ENCODE data around the gene COA5. TPM values are rescaled to one million over a fixed set of nuclear protein-coding genes. Genes with fewer than 3 reads are reported as not detected.
"Not testable (repeated sequence)": the region's sequence is repeated elsewhere in the genome, so short reads cannot be mapped to it uniquely, and the experiment has no call there.

Gene COA5
- polyA plus RNA-seq, 2 donors = 16.7 to 43.0 TPM

DNA sequence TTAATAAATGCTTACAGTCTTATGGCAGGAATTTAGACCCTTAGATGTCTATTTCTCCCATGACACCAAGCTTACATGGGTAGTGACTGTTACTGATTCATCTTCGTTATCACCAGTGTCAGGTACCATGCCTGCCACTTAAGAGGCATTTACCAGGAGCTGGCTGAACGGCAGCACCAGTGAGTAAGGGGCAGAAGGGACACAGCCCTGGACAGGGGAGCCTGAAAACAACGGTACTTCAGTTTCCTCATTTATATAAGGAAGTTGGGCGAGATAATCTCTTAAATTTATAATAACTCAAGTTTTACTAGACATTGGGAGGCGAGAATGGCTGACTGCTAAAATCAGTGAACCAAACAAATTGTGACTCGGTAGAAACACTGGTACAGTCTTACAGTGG is 1.2 kb downstream of the COA5 start:
- Histone ChIP-seq H3K27me3 (ENCODE audit: control insufficient read depth in 1 of 2, insufficient read depth in 2 of 2, low read length in 2 of 2) (no peaks in the 10 kb centered on the region), H3K4me3 (ENCODE audit: low read depth in 1 of 2, low read length in 2 of 2) (peak overlapping the region in 1 of 2 donors; percentile 99), H3K4me1 (ENCODE audit: control insufficient read depth in 2 of 2, insufficient read depth in 2 of 2, low read length in 1 of 2) (peaks cover 5% of the 10 kb centered on the region in 2 donors), H3K36me3 (ENCODE audit: control insufficient read depth in 2 of 2, insufficient read depth in 2 of 2, low read length in 1 of 2) (no peaks in the 10 kb centered on the region), H3K27ac (ENCODE audit: low read depth in 2 of 2, low read length in 1 of 2) (no peak overlapping the region), H3K9me3 (ENCODE audit: control insufficient read depth in 2 of 2, insufficient read depth in 1 of 2, low read depth in 1 of 2, low read length in 1 of 2) (no peaks in the 10 kb centered on the region)
- WGBS, 2 donors = 47 to 63% methylated on average over 6 of the region's 6 CpGs

GRCh38 chr2:98606431-98606830 is 1.9 kb downstream of the COA5 start:
- no peak overlapping the region for H3K27ac ChIP-seq (ENCODE audit: low read depth in 2 of 2, low read length in 1 of 2)
- H3K27me3 ChIP-seq (ENCODE audit: control insufficient read depth in 1 of 2, insufficient read depth in 2 of 2, low read length in 2 of 2) = no peaks in the 10 kb centered on the region
- H3K9me3 ChIP-seq (ENCODE audit: control insufficient read depth in 2 of 2, insufficient read depth in 1 of 2, low read depth in 1 of 2, low read length in 1 of 2) = no peaks in the 10 kb centered on the region
- no peak overlapping the region for H3K4me3 ChIP-seq (ENCODE audit: low read depth in 1 of 2, low read length in 2 of 2)
- no peaks in the 10 kb centered on the region for H3K36me3 ChIP-seq (ENCODE audit: control insufficient read depth in 2 of 2, insufficient read depth in 2 of 2, low read length in 1 of 2)
- WGBS, 2 donors = 76 to 88% methylated on average over 7 of the region's 7 CpGs
- peaks cover 5% of the 10 kb centered on the region in 2 donors for H3K4me1 ChIP-seq (ENCODE audit: control insufficient read depth in 2 of 2, insufficient read depth in 2 of 2, low read length in 1 of 2)

GRCh38 chr2:98605076-98605475 is 3.2 kb downstream of the COA5 start:
- Histone ChIP-seq H3K27ac (ENCODE audit: low read depth in 2 of 2, low read length in 1 of 2) (no peak overlapping the region), H3K4me3 (ENCODE audit: low read depth in 1 of 2, low read length in 2 of 2) (no peak overlapping the region), H3K36me3 (ENCODE audit: control insufficient read depth in 2 of 2, insufficient read depth in 2 of 2, low read length in 1 of 2) (no peaks in the 10 kb centered on the region), H3K4me1 (ENCODE audit: control insufficient read depth in 2 of 2, insufficient read depth in 2 of 2, low read length in 1 of 2) (peaks cover 5% of the 10 kb centered on the region in 2 donors), H3K9me3 (ENCODE audit: control insufficient read depth in 2 of 2, insufficient read depth in 1 of 2, low read depth in 1 of 2, low read length in 1 of 2) (no peaks in the 10 kb centered on the region), H3K27me3 (ENCODE audit: control insufficient read depth in 1 of 2, insufficient read depth in 2 of 2, low read length in 2 of 2) (no peaks in the 10 kb centered on the region)
- 78 to 82% methylated on average over 3 of the region's 3 CpGs for WGBS, 2 donors

GRCh38 chr2:98604547-98604946 is 3.8 kb downstream of the COA5 start:
- H3K9me3 ChIP-seq (ENCODE audit: control insufficient read depth in 2 of 2, insufficient read depth in 1 of 2, low read depth in 1 of 2, low read length in 1 of 2) = no peaks in the 10 kb centered on the region
- no peak overlapping the region for H3K27ac ChIP-seq (ENCODE audit: low read depth in 2 of 2, low read length in 1 of 2)
- H3K36me3 ChIP-seq (ENCODE audit: control insufficient read depth in 2 of 2, insufficient read depth in 2 of 2, low read length in 1 of 2) = peaks cover 0 to 3% of the 10 kb centered on the region in 2 donors
- H3K27me3 ChIP-seq (ENCODE audit: control insufficient read depth in 1 of 2, insufficient read depth in 2 of 2, low read length in 2 of 2) = no peaks in the 10 kb centered on the region
- H3K4me3 ChIP-seq (ENCODE audit: low read depth in 1 of 2, low read length in 2 of 2) = no peak overlapping the region
- H3K4me1 ChIP-seq (ENCODE audit: control insufficient read depth in 2 of 2, insufficient read depth in 2 of 2, low read length in 1 of 2) = peaks cover 5% of the 10 kb centered on the region in 2 donors
- 54 to 58% methylated on average over 2 of the region's 2 CpGs for WGBS, 2 donors

DNA sequence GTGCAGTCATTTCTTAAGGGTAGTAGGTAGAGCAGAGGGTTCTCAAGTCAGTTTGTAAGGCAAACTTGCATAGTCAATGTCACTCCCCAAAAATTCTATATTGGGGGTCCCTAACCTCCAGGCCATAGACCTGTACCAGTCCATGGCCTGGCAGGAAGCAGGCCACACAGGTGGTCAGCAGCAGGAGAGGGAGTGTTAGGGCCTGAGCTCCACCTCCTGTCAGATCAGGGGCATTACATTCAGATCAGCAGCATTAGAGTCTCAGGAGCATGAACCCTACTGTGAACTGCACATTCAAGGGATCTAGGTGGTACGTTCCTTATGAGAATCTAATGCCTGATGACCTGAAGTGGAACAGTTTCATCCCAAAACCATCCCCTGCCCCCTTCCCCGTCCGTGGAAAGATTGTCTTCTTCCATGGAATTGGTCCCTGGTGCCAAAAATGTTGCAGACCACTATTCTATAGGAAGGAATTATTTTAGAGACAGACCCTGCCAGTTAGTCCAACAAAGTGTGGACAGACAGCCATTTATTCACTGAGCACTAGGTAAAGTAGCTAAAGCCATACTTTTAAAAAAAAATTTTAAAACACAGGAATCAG is 6.7 kb downstream of the COA5 start:
- no peaks in the 10 kb centered on the region for H3K9me3 ChIP-seq (ENCODE audit: control insufficient read depth in 2 of 2, insufficient read depth in 1 of 2, low read depth in 1 of 2, low read length in 1 of 2)
- 72 to 76% methylated on average over 3 of the region's 3 CpGs for WGBS, 2 donors
- no peak overlapping the region for H3K27ac ChIP-seq (ENCODE audit: low read depth in 2 of 2, low read length in 1 of 2)
- H3K4me3 ChIP-seq (ENCODE audit: low read depth in 1 of 2, low read length in 2 of 2) = no peak overlapping the region
- H3K36me3 ChIP-seq (ENCODE audit: control insufficient read depth in 2 of 2, insufficient read depth in 2 of 2, low read length in 1 of 2) = peaks cover 0 to 3% of the 10 kb centered on the region in 2 donors
- no peaks in the 10 kb centered on the region for H3K27me3 ChIP-seq (ENCODE audit: control insufficient read depth in 1 of 2, insufficient read depth in 2 of 2, low read length in 2 of 2)
- peaks cover 1 to 5% of the 10 kb centered on the region in 2 donors for H3K4me1 ChIP-seq (ENCODE audit: control insufficient read depth in 2 of 2, insufficient read depth in 2 of 2, low read length in 1 of 2)

GRCh38 chr2:98598781-98599428 is 9.4 kb downstream of the COA5 start:
- Histone ChIP-seq H3K4me3 (ENCODE audit: low read depth in 1 of 2, low read length in 2 of 2) (no peak overlapping the region), H3K4me1 (ENCODE audit: control insufficient read depth in 2 of 2, insufficient read depth in 2 of 2, low read length in 1 of 2) (no peaks in the 10 kb centered on the region), H3K9me3 (ENCODE audit: control insufficient read depth in 2 of 2, insufficient read depth in 1 of 2, low read depth in 1 of 2, low read length in 1 of 2) (no peaks in the 10 kb centered on the region), H3K27ac (ENCODE audit: low read depth in 2 of 2, low read length in 1 of 2) (no peak overlapping the region), H3K27me3 (ENCODE audit: control insufficient read depth in 1 of 2, insufficient read depth in 2 of 2, low read length in 2 of 2) (no peaks in the 10 kb centered on the region), H3K36me3 (ENCODE audit: control insufficient read depth in 2 of 2, insufficient read depth in 2 of 2, low read length in 1 of 2) (peaks cover 0 to 3% of the 10 kb centered on the region in 2 donors)
- WGBS, 2 donors = 78 to 80% methylated on average over 1 of the region's 1 CpG

GRCh38 chr2:98594665-98595064 is 13.6 kb downstream of the COA5 start:
- WGBS, 2 donors = 87 to 88% methylated on average over 2 of the region's 4 CpGs
- not testable (repeated sequence) for H3K4me1 ChIP-seq (ENCODE audit: control insufficient read depth in 2 of 2, insufficient read depth in 2 of 2, low read length in 1 of 2); H3K36me3 ChIP-seq (ENCODE audit: control insufficient read depth in 2 of 2, insufficient read depth in 2 of 2, low read length in 1 of 2); H3K27ac ChIP-seq (ENCODE audit: low read depth in 2 of 2, low read length in 1 of 2); H3K27me3 ChIP-seq (ENCODE audit: control insufficient read depth in 1 of 2, insufficient read depth in 2 of 2, low read length in 2 of 2); H3K9me3 ChIP-seq (ENCODE audit: control insufficient read depth in 2 of 2, insufficient read depth in 1 of 2, low read depth in 1 of 2, low read length in 1 of 2); H3K4me3 ChIP-seq (ENCODE audit: low read depth in 1 of 2, low read length in 2 of 2)

- no peak overlapping the region for H3K4me3 ChIP-seq (ENCODE audit: low read depth in 1 of 2, low read length in 2 of 2)
- no peaks in the 10 kb centered on the region for H3K9me3 ChIP-seq (ENCODE audit: control insufficient read depth in 2 of 2, insufficient read depth in 1 of 2, low read depth in 1 of 2, low read length in 1 of 2)
- H3K27me3 ChIP-seq (ENCODE audit: control insufficient read depth in 1 of 2, insufficient read depth in 2 of 2, low read length in 2 of 2) = no peaks in the 10 kb centered on the region
- H3K36me3 ChIP-seq (ENCODE audit: control insufficient read depth in 2 of 2, insufficient read depth in 2 of 2, low read length in 1 of 2) = peaks cover 2 to 4% of the 10 kb centered on the region in 2 donors
- WGBS, 2 donors = 96 to 98% methylated on average over 8 of the region's 8 CpGs
- no peaks in the 10 kb centered on the region for H3K4me1 ChIP-seq (ENCODE audit: control insufficient read depth in 2 of 2, insufficient read depth in 2 of 2, low read length in 1 of 2)
- H3K27ac ChIP-seq (ENCODE audit: low read depth in 2 of 2, low read length in 1 of 2) = no peak overlapping the region
Measured at GRCh38 chr2:98592565-98592964, 15.7 kb downstream of the COA5 start.

- H3K27me3 ChIP-seq (ENCODE audit: control insufficient read depth in 1 of 2, insufficient read depth in 2 of 2, low read length in 2 of 2) = no peaks in the 10 kb centered on the region
- H3K36me3 ChIP-seq (ENCODE audit: control insufficient read depth in 2 of 2, insufficient read depth in 2 of 2, low read length in 1 of 2) = peaks cover 4 to 7% of the 10 kb centered on the region in 2 donors
- no peak overlapping the region for H3K4me3 ChIP-seq (ENCODE audit: low read depth in 1 of 2, low read length in 2 of 2)
- 95 to 98% methylated on average over 4 of the region's 4 CpGs for WGBS, 2 donors
- H3K9me3 ChIP-seq (ENCODE audit: control insufficient read depth in 2 of 2, insufficient read depth in 1 of 2, low read depth in 1 of 2, low read length in 1 of 2) = no peaks in the 10 kb centered on the region
- no peak overlapping the region for H3K27ac ChIP-seq (ENCODE audit: low read depth in 2 of 2, low read length in 1 of 2)
- H3K4me1 ChIP-seq (ENCODE audit: control insufficient read depth in 2 of 2, insufficient read depth in 2 of 2, low read length in 1 of 2) = no peaks in the 10 kb centered on the region
Measured at GRCh38 chr2:98589489-98589888, 18.8 kb downstream of the COA5 start.

DNA sequence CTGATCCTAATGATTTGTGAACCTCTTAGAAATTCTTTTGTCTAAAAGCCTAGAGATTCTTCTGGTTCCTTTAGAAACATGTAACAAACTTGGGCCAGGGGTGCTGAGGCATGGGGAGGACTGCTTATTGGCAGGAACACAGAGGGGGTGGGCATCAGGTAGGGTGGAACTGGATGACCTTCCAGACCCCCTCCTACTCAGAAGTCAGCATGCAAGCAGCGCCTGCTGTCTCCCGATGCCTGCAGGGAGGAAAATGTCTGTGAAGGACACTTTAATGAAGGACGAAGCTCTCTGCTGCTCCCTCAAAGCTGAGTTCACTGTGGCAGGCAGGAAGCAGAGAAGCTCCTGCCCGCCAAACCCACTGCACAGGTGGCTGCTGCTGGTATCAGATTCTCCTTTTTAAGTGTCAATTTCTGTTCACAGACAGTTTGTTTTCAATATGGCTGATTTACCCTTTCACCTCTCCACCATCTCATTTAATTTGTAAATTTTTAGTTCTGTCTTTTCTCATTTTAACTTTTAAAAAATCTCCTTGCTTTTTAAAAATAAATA is 19.4 kb downstream of the COA5 start:
- Histone ChIP-seq H3K27ac (ENCODE audit: low read depth in 2 of 2, low read length in 1 of 2) (no peak overlapping the region), H3K27me3 (ENCODE audit: control insufficient read depth in 1 of 2, insufficient read depth in 2 of 2, low read length in 2 of 2) (no peaks in the 10 kb centered on the region), H3K4me3 (ENCODE audit: low read depth in 1 of 2, low read length in 2 of 2) (no peak overlapping the region), H3K4me1 (ENCODE audit: control insufficient read depth in 2 of 2, insufficient read depth in 2 of 2, low read length in 1 of 2) (no peaks in the 10 kb centered on the region), H3K9me3 (ENCODE audit: control insufficient read depth in 2 of 2, insufficient read depth in 1 of 2, low read depth in 1 of 2, low read length in 1 of 2) (no peaks in the 10 kb centered on the region), H3K36me3 (ENCODE audit: control insufficient read depth in 2 of 2, insufficient read depth in 2 of 2, low read length in 1 of 2) (peaks cover 4 to 12% of the 10 kb centered on the region in 2 donors)
- 82 to 88% methylated on average over 4 of the region's 4 CpGs for WGBS, 2 donors

Data from esophagus (tissue), 2 donors.